ENCODE measurements around the gene GBE1.

DNA sequence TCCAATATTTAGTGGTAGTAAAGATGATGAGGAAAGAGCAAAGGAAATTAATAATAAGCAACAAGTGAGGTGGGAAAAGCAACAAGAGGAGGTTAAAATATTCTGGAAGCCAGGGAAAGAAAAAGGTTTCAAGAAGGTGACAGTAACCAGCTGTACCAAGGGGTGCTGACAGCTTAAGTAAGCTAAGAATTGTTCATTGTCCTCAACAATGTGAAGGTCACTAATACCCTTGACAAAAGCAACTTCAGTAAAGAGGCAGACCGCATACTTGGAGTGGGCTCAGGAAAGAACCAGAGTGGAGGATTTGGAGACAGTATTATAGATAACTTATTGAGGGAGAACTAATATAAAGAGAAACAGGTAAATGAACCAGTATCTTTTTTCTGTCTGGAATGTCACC is 116.2 kb downstream of the GBE1 start:
- TF ChIP-seq, protein P1, sequence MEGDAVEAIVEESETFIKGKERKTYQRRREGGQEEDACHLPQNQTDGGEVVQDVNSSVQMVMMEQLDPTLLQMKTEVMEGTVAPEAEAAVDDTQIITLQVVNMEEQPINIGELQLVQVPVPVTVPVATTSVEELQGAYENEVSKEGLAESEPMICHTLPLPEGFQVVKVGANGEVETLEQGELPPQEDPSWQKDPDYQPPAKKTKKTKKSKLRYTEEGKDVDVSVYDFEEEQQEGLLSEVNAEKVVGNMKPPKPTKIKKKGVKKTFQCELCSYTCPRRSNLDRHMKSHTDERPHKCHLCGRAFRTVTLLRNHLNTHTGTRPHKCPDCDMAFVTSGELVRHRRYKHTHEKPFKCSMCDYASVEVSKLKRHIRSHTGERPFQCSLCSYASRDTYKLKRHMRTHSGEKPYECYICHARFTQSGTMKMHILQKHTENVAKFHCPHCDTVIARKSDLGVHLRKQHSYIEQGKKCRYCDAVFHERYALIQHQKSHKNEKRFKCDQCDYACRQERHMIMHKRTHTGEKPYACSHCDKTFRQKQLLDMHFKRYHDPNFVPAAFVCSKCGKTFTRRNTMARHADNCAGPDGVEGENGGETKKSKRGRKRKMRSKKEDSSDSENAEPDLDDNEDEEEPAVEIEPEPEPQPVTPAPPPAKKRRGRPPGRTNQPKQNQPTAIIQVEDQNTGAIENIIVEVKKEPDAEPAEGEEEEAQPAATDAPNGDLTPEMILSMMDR (IDR thresholded peaks at IDR 0.05; ENCODE audit: low read depth, low read length) = no peak
- TF ChIP-seq, protein P2, sequence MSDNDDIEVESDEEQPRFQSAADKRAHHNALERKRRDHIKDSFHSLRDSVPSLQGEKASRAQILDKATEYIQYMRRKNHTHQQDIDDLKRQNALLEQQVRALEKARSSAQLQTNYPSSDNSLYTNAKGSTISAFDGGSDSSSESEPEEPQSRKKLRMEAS (IDR thresholded peaks at IDR 0.05; ENCODE audit: low read depth, low read length) = no peak
- TF ChIP-seq POLR2A (IDR thresholded peaks at IDR 0.05; ENCODE audit: extremely low read depth, insufficient read length) = no peak
- TF ChIP-seq MYC (IDR thresholded peaks at IDR 0.05; ENCODE audit: low read depth, low read length) = no peak

Data from NB4 (cell line).